ENCODE results near the gene SCAF11.

Gene SCAF11

DNA sequence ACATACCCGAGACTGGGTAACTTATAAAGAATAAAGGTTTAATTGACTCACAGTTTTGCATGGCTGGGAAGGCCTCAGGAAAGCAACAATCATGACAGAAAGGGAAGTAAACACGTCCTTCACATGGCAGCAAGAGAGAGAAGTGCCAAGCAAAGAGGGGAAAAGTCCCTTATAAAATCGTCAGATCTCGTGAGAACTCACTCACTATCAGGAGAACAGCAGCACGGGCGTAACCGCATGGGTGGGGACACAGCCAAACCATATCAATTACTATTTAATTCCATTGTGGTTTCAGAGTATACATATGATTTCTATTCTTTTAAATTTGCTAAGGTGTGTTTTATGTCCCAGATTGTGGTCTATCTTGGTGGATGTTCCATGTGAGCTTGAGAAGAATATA lies 117.9 kb downstream of the SCAF11 start:
- no peak overlapping the region for H3K27ac ChIP-seq (ENCODE audit: low read depth, low read length)
- no peaks in the 10 kb centered on the region for H3K27me3 ChIP-seq (ENCODE audit: control insufficient read depth in 5 of 5, insufficient read depth in 4 of 5, low read length in 5 of 5)
- no peak overlapping the region for H3K4me3 ChIP-seq (ENCODE audit: low read depth in 1 of 5, low read length in 5 of 5)
- peaks cover 31 to 56% (median 40%) of the 10 kb centered on the region in 5 donors for H3K36me3 ChIP-seq (ENCODE audit: control insufficient read depth in 5 of 5, insufficient read depth in 5 of 5, low read length in 5 of 5)
- peaks cover 0 to 6% (median 3%) of the 10 kb centered on the region in 5 donors for H3K9me3 ChIP-seq (ENCODE audit: control insufficient read depth in 5 of 5, low read length in 5 of 5)
- no peaks in the 10 kb centered on the region for H3K4me1 ChIP-seq (ENCODE audit: control insufficient read depth in 5 of 5, insufficient read depth in 5 of 5, low read length in 5 of 5)
- no peak overlapping the region for H3K9ac ChIP-seq (ENCODE audit: low read length in 5 of 5)
